ENCODE measurements around the gene EHMT1.

DNA sequence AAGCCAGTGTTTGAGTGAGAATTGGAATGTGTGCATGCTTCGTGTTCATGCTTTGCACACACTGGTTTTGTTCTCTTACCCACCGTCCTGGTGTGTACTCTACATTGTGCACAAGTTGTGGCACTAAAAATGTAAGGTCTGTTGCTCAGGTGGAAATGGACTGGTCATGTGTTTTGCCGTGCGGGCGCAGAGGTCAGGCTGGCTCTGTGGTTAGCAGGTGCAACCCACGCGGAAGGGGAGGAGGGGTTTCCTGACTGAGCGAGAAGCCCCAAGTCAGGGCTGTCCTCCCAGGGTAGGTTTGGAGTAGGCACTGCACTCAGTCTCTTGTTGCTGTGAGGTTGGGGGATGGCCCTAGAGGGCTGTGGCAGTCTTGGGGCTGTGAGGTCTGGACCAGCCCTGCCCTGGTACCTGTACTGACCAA, 86.6 kb downstream of the EHMT1 start:
- TF ChIP-seq, protein P1, sequence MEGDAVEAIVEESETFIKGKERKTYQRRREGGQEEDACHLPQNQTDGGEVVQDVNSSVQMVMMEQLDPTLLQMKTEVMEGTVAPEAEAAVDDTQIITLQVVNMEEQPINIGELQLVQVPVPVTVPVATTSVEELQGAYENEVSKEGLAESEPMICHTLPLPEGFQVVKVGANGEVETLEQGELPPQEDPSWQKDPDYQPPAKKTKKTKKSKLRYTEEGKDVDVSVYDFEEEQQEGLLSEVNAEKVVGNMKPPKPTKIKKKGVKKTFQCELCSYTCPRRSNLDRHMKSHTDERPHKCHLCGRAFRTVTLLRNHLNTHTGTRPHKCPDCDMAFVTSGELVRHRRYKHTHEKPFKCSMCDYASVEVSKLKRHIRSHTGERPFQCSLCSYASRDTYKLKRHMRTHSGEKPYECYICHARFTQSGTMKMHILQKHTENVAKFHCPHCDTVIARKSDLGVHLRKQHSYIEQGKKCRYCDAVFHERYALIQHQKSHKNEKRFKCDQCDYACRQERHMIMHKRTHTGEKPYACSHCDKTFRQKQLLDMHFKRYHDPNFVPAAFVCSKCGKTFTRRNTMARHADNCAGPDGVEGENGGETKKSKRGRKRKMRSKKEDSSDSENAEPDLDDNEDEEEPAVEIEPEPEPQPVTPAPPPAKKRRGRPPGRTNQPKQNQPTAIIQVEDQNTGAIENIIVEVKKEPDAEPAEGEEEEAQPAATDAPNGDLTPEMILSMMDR (conservative IDR thresholded peaks at IDR 0.05; ENCODE audit: low read depth in 2 of 2) = no peak
- TF ChIP-seq, protein P2, sequence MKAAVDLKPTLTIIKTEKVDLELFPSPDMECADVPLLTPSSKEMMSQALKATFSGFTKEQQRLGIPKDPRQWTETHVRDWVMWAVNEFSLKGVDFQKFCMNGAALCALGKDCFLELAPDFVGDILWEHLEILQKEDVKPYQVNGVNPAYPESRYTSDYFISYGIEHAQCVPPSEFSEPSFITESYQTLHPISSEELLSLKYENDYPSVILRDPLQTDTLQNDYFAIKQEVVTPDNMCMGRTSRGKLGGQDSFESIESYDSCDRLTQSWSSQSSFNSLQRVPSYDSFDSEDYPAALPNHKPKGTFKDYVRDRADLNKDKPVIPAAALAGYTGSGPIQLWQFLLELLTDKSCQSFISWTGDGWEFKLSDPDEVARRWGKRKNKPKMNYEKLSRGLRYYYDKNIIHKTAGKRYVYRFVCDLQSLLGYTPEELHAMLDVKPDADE (IDR thresholded peaks at IDR 0.05) = no peak
- TF ChIP-seq REST (IDR thresholded peaks at IDR 0.05; ENCODE audit: unreplicated experiment) = no peak
